Neural cell (in vitro differentiated cells): ENCODE data around the gene DHRS3.

Experiments used
- EP300 ChIP-seq: fragments of 450-650 bp; conservative IDR thresholded peaks from 2 replicates; pipeline ENCODE4 v1.6.1; 2014; ENCODE audit warnings: antibody characterized with exemption, mild to moderate bottlenecking, moderate library complexity; ENCODE audit not compliant: poor library complexity, severe bottlenecking
- EZH2 ChIP-seq: fragments of 200-600, 300-800 bp; shearing (Covaris generic), sonication (generic); IDR thresholded peaks from 2 replicates; pipeline ENCODE4 v1.6.1; 2014; ENCODE audit warnings: antibody characterized with exemption, low read length, borderline replicate concordance, mild to moderate bottlenecking; ENCODE audit not compliant: insufficient read depth, poor library complexity, severe bottlenecking
- MXI1 ChIP-seq: fragments of 450-650 bp; conservative IDR thresholded peaks from 2 replicates; pipeline ENCODE4 v1.6.1; 2014; ENCODE audit warnings: antibody characterized with exemption, mild to moderate bottlenecking; ENCODE audit not compliant: poor library complexity, severe bottlenecking
- POLR2AphosphoS5 ChIP-seq: IDR thresholded peaks from 2 replicates; pipeline ENCODE4 v1.6.1; 2012
- RAD21 ChIP-seq: fragments of 450-650 bp; conservative IDR thresholded peaks from 2 replicates; pipeline ENCODE4 v1.6.1; 2014; ENCODE audit warnings: antibody characterized with exemption, mild to moderate bottlenecking, moderate library complexity
- SMC3 ChIP-seq: fragments of 450-650 bp; conservative IDR thresholded peaks from 2 replicates; pipeline ENCODE4 v1.6.1; 2014; ENCODE audit warnings: antibody characterized with exemption, mild to moderate bottlenecking, moderate library complexity; ENCODE audit not compliant: poor library complexity
- TAF1 ChIP-seq: IDR thresholded peaks from 2 replicates; pipeline ENCODE4 v1.6.1; 2012; ENCODE audit warnings: low read depth
- TF ChIP-seq, protein P1 (sequence below): IDR thresholded peaks from 2 replicates; pipeline ENCODE4 v1.6.1; 2012; ENCODE audit warnings: borderline replicate concordance
- TF ChIP-seq, protein P2 (sequence below): fragments of 450-650 bp; IDR thresholded peaks from 2 replicates; pipeline ENCODE4 v1.5.1; 2014; ENCODE audit warnings: antibody characterized with exemption, mild to moderate bottlenecking, moderate library complexity; ENCODE audit not compliant: poor library complexity, severe bottlenecking

DNA sequence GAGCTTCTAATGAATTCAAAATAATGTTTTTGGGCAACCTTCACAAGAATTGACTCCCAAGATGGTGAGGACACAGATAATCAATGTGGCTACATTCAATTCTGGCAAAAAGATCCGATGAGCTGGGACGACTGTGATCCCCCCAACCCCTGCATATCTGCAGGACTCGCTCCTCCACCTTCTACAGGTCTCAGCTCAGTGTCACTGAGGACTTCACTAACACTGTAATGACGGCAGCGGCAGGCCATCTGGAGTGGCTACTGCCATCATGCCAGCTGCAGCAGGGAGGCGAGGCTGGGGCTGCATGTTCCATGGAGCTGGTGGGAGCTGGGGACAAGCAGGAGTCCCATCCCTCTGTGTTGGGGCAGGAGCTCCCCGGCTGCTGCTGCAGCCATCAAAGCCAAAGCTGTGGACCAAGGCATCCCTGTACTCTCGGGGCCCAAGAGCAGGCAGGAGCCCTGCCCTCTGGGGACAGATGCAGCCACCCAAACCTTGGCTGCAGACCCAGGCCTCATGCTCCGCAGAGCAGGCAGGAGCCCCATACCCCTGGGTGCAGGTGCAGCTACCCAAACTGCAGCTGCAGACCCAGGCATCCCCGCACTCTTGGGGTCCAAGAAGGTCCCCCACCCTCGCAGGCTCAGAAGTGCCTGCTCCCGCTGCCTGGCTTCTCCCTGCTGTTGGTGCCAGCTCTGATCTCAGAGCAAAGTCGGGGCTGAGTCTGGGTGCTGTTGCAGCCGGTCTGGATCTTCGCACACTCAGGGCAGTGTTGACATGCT is 12.2 kb upstream of the DHRS3 start:
- TF ChIP-seq, protein P1, sequence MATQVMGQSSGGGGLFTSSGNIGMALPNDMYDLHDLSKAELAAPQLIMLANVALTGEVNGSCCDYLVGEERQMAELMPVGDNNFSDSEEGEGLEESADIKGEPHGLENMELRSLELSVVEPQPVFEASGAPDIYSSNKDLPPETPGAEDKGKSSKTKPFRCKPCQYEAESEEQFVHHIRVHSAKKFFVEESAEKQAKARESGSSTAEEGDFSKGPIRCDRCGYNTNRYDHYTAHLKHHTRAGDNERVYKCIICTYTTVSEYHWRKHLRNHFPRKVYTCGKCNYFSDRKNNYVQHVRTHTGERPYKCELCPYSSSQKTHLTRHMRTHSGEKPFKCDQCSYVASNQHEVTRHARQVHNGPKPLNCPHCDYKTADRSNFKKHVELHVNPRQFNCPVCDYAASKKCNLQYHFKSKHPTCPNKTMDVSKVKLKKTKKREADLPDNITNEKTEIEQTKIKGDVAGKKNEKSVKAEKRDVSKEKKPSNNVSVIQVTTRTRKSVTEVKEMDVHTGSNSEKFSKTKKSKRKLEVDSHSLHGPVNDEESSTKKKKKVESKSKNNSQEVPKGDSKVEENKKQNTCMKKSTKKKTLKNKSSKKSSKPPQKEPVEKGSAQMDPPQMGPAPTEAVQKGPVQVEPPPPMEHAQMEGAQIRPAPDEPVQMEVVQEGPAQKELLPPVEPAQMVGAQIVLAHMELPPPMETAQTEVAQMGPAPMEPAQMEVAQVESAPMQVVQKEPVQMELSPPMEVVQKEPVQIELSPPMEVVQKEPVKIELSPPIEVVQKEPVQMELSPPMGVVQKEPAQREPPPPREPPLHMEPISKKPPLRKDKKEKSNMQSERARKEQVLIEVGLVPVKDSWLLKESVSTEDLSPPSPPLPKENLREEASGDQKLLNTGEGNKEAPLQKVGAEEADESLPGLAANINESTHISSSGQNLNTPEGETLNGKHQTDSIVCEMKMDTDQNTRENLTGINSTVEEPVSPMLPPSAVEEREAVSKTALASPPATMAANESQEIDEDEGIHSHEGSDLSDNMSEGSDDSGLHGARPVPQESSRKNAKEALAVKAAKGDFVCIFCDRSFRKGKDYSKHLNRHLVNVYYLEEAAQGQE, result no peak
- TF ChIP-seq EZH2, result no peak
- TF ChIP-seq TAF1, result no peak
- TF ChIP-seq, protein P2, sequence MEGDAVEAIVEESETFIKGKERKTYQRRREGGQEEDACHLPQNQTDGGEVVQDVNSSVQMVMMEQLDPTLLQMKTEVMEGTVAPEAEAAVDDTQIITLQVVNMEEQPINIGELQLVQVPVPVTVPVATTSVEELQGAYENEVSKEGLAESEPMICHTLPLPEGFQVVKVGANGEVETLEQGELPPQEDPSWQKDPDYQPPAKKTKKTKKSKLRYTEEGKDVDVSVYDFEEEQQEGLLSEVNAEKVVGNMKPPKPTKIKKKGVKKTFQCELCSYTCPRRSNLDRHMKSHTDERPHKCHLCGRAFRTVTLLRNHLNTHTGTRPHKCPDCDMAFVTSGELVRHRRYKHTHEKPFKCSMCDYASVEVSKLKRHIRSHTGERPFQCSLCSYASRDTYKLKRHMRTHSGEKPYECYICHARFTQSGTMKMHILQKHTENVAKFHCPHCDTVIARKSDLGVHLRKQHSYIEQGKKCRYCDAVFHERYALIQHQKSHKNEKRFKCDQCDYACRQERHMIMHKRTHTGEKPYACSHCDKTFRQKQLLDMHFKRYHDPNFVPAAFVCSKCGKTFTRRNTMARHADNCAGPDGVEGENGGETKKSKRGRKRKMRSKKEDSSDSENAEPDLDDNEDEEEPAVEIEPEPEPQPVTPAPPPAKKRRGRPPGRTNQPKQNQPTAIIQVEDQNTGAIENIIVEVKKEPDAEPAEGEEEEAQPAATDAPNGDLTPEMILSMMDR, result no peak
- TF ChIP-seq POLR2AphosphoS5, result no peak
- TF ChIP-seq EP300, result no peak
- TF ChIP-seq SMC3, result no peak
- no peak for TF ChIP-seq MXI1
- TF ChIP-seq RAD21, result no peak
